Brain microvascular endothelial cell (primary cell): Measurements from ENCODE around the gene SMIM35.

Experiments
- DNase-seq: peaks from one replicate; pipeline ENCODE4 v3.0.0-alpha.2; 2020
- H3K27ac ChIP-seq: fragments of 250-450 bp; sonication (Bioruptor Pico); 2 replicates; pipeline ENCODE4 v1.5.1; 2020; ENCODE audit warnings: mild to moderate bottlenecking, moderate library complexity
- H3K27me3 ChIP-seq: fragments of 250-450 bp; sonication (Bioruptor Pico); replicated peaks from 2 replicates; pipeline ENCODE4 v1.5.1; 2020; ENCODE audit warnings: mild to moderate bottlenecking
- H3K36me3 ChIP-seq: fragments of 250-450 bp; sonication (Bioruptor Pico); replicated peaks from 2 replicates; pipeline ENCODE4 v1.5.1; 2020; ENCODE audit warnings: mild to moderate bottlenecking
- H3K4me3 ChIP-seq: 2 replicates; pipeline ENCODE4 v1.5.1; 2011; ENCODE audit warnings: low read depth, mild to moderate bottlenecking, control low read depth, low read length, moderate library complexity
- CTCF ChIP-seq: IDR thresholded peaks from 2 replicates; pipeline ENCODE4 v1.5.1; 2011; ENCODE audit warnings: low read depth, mild to moderate bottlenecking, moderate library complexity, low read length, control low read depth, inconsistent platforms; ENCODE audit errors: missing control alignments
- in situ Hi-C: cut with HindIII; loops from 2 replicates; pipeline ENCODE4 v1.10.0; 2017; ENCODE audit warnings: low sequenced_read_pairs, low pct_ligation_motif_present

Gene SMIM35

GRCh38 chr11:118002541-118003423 lies 84.0 kb downstream of the SMIM35 start:
- in situ Hi-C loops: no loop called here
- H3K4me3 ChIP-seq: no peak overlapping the region
- no peak for TF ChIP-seq CTCF
- H3K36me3 ChIP-seq: no peaks in the 10 kb centered on the region
- no peaks in the 10 kb centered on the region for H3K27me3 ChIP-seq
- DNase-seq: no peak
- H3K27ac ChIP-seq: no peak overlapping the region

GRCh38 chr11:118002010-118002540 lies 84.7 kb downstream of the SMIM35 start:
- Histone ChIP-seq H3K27ac (no peak overlapping the region), H3K36me3 (no peaks in the 10 kb centered on the region), H3K27me3 (no peaks in the 10 kb centered on the region), H3K4me3 (no peak overlapping the region)
- no peak for TF ChIP-seq CTCF
- DNase-seq: no peak
- in situ Hi-C loops: no loop called here

GRCh38 chr11:118001494-118001971 lies 85.2 kb downstream of the SMIM35 start:
- no peak for TF ChIP-seq CTCF
- Histone ChIP-seq H3K4me3 (no peak overlapping the region), H3K27ac (no peak overlapping the region), H3K36me3 (no peaks in the 10 kb centered on the region), H3K27me3 (no peaks in the 10 kb centered on the region)
- in situ Hi-C loops: no loop called here
- DNase-seq: no peak

GRCh38 chr11:118000850-118001228 lies 85.9 kb downstream of the SMIM35 start:
- no peaks in the 10 kb centered on the region for H3K27me3 ChIP-seq
- in situ Hi-C loops: no loop called here
- DNase-seq: no peak
- H3K4me3 ChIP-seq: no peak overlapping the region
- H3K27ac ChIP-seq: no peak overlapping the region
- TF ChIP-seq CTCF: no peak
- H3K36me3 ChIP-seq: no peaks in the 10 kb centered on the region

- Histone ChIP-seq H3K36me3 (no peaks in the 10 kb centered on the region), H3K4me3 (no peak overlapping the region), H3K27me3 (no peaks in the 10 kb centered on the region), H3K27ac (no peak overlapping the region)
- in situ Hi-C loops: no loop called here
- no peak for TF ChIP-seq CTCF
- no peak for DNase-seq
Measured at GRCh38 chr11:118000067-118000849, 86.5 kb downstream of the SMIM35 start.
